SH-SY5Y (cell line): Measurements from ENCODE around the gene CCDC68.

ENCODE experiments used
- GATA2 ChIP-seq: IDR thresholded peaks from 2 replicates; pipeline ENCODE4 v1.6.1; 2011; ENCODE audit warnings: mild to moderate bottlenecking, low read depth, low read length
- GATA3 ChIP-seq: IDR thresholded peaks from 2 replicates; pipeline ENCODE4 v1.6.1; 2011; ENCODE audit warnings: low read depth, mild to moderate bottlenecking, low read length, moderate library complexity

DNA sequence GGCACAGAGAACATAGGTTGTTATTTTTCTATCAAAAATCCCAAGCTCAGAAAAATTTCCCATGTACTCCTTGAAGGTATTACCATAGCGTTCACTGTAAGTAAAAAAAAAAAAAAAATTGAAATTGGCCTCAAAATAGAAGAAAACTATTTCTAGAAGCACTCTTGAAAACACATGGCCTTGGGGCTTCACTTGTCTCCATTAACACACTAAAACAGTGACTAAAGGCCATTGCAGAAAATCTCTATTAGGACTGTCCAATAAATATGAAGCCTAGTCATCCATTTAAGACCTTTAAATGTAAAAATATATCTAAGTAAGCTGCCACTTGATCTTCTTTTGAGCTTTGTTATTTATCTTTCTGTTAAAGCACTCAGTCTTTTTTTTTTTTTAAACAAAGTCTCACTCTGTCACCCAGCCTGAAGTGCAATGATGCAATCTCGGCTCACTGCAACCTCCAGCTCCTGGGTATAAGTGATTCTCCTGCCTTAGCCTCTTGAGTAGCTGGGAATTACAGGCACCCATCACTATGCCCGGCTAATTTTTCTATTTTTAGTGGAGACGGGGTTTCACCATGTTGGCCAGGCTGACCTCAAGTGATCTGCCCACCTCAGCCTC lies 35.8 kb downstream of the CCDC68 start:
- TF ChIP-seq GATA2, result no peak
- TF ChIP-seq GATA3, result no peak
